Measurements from ENCODE around the gene MFN1.

DNA sequence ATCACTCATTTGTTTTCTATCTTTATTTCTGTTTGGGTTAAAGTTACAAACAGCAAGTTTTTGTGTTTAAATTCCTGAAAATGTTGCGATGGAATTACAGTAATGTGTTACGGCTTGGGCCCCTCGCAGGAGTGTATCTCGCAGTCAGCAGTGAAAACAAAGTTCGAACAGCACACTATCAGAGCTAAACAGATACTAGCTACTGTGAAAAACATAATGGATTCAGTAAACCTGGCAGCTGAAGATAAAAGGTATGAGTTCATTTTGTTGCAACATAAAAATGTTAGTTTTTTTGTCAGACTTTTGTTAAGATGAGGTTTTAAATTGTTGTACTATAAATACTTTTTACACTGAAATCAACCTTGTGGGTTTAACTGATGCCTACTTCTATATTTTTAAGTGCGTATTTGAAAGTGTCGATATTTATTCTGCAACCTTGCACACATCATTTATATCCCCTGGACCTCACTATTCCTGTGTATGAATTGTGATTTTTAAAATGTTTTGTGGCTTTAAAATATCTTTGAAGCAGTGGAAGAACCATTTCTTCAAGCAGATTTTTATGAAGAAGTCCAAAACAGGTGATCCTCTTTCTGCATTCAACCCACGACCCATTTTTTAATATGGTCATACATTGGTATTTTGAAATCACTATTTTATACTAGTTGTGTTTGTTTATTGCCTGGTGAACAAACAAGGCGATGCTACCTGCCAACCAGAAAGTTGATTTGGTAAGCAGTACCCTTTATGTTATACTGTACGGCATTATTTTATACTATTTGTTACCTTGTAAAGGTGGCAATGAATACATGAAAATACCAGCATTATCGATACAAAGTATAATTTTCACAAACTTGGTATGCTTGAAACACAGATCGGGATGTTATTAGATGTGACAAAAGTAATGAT, 27.8 kb downstream of the MFN1 start:
- TF ChIP-seq, protein P1, sequence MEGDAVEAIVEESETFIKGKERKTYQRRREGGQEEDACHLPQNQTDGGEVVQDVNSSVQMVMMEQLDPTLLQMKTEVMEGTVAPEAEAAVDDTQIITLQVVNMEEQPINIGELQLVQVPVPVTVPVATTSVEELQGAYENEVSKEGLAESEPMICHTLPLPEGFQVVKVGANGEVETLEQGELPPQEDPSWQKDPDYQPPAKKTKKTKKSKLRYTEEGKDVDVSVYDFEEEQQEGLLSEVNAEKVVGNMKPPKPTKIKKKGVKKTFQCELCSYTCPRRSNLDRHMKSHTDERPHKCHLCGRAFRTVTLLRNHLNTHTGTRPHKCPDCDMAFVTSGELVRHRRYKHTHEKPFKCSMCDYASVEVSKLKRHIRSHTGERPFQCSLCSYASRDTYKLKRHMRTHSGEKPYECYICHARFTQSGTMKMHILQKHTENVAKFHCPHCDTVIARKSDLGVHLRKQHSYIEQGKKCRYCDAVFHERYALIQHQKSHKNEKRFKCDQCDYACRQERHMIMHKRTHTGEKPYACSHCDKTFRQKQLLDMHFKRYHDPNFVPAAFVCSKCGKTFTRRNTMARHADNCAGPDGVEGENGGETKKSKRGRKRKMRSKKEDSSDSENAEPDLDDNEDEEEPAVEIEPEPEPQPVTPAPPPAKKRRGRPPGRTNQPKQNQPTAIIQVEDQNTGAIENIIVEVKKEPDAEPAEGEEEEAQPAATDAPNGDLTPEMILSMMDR (IDR thresholded peaks at IDR 0.05; ENCODE audit: insufficient read depth, low read depth, low read length): no peak
- no peak for TF ChIP-seq EZH2 (IDR thresholded peaks at IDR 0.05; ENCODE audit: insufficient read depth, low read length)
